ENCODE measurements around the gene MYO7A.

GRCh38 chr11:77250881-77251640, 123.0 kb downstream of the MYO7A start:
- TF ChIP-seq, protein P1, sequence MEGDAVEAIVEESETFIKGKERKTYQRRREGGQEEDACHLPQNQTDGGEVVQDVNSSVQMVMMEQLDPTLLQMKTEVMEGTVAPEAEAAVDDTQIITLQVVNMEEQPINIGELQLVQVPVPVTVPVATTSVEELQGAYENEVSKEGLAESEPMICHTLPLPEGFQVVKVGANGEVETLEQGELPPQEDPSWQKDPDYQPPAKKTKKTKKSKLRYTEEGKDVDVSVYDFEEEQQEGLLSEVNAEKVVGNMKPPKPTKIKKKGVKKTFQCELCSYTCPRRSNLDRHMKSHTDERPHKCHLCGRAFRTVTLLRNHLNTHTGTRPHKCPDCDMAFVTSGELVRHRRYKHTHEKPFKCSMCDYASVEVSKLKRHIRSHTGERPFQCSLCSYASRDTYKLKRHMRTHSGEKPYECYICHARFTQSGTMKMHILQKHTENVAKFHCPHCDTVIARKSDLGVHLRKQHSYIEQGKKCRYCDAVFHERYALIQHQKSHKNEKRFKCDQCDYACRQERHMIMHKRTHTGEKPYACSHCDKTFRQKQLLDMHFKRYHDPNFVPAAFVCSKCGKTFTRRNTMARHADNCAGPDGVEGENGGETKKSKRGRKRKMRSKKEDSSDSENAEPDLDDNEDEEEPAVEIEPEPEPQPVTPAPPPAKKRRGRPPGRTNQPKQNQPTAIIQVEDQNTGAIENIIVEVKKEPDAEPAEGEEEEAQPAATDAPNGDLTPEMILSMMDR (IDR thresholded peaks at IDR 0.05), result no peak
- no peak for TF ChIP-seq POLR2A (IDR thresholded peaks at IDR 0.05)
